ENCODE results near the gene DNHD1. TPM values are rescaled to one million over a fixed set of nuclear protein-coding genes. Genes with fewer than 3 reads are reported as not detected.

DNHD1 gene
- total and polyA plus RNA-seq, 2 of the 4 experiments (the other 2 are of a cell fraction), result 1.8 to 3.6 TPM

GRCh38 chr11:6554828-6555706 is 58.0 kb downstream of the DNHD1 start (continued):
- TF ChIP-seq, protein P1, sequence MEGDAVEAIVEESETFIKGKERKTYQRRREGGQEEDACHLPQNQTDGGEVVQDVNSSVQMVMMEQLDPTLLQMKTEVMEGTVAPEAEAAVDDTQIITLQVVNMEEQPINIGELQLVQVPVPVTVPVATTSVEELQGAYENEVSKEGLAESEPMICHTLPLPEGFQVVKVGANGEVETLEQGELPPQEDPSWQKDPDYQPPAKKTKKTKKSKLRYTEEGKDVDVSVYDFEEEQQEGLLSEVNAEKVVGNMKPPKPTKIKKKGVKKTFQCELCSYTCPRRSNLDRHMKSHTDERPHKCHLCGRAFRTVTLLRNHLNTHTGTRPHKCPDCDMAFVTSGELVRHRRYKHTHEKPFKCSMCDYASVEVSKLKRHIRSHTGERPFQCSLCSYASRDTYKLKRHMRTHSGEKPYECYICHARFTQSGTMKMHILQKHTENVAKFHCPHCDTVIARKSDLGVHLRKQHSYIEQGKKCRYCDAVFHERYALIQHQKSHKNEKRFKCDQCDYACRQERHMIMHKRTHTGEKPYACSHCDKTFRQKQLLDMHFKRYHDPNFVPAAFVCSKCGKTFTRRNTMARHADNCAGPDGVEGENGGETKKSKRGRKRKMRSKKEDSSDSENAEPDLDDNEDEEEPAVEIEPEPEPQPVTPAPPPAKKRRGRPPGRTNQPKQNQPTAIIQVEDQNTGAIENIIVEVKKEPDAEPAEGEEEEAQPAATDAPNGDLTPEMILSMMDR (conservative IDR thresholded peaks at IDR 0.05; ENCODE audit: low read depth, low read length), result no peak
